ENCODE data around the gene MEA1.

The MEA1 gene

GRCh38 chr6:42970871-42971612 is 42.7 kb downstream of the MEA1 start:
- no peak for DNase-seq (ENCODE audit: low read depth)

- DNase-seq (ENCODE audit: low read depth), result no peak
Observed at GRCh38 chr6:42969934-42970333, 43.8 kb downstream of the MEA1 start.

- no peak for DNase-seq (ENCODE audit: low read depth)
Observed at GRCh38 chr6:42969431-42969830, 44.3 kb downstream of the MEA1 start.

GRCh38 chr6:42968783-42969182 is 45.0 kb downstream of the MEA1 start:
- DNase-seq (ENCODE audit: low read depth), result no peak

GRCh38 chr6:42968126-42968701 is 45.5 kb downstream of the MEA1 start:
- no peak for DNase-seq (ENCODE audit: low read depth)

- no peak for DNase-seq (ENCODE audit: low read depth)
Observed at GRCh38 chr6:42967228-42967627, 46.5 kb downstream of the MEA1 start.

GRCh38 chr6:42966571-42966970 is 47.2 kb downstream of the MEA1 start:
- DNase-seq (ENCODE audit: low read depth), result no peak

- no peak for DNase-seq (ENCODE audit: low read depth)
Observed at GRCh38 chr6:42963855-42964605, 49.7 kb downstream of the MEA1 start.

- no peak for DNase-seq (ENCODE audit: low read depth)
Observed at GRCh38 chr6:42963179-42963854, 50.4 kb downstream of the MEA1 start.

GRCh38 chr6:42962502-42963178 is 51.1 kb downstream of the MEA1 start:
- no peak for DNase-seq (ENCODE audit: low read depth)

- no peak for DNase-seq (ENCODE audit: low read depth)
Observed at GRCh38 chr6:42962096-42962495, 51.6 kb downstream of the MEA1 start.

All from non-pigmented ciliary epithelial cell (primary cell).